Lower lobe of right lung (tissue), 2 donors: ENCODE results near the gene TMEM144. TPM values are rescaled to one million over a fixed set of nuclear protein-coding genes. Genes with fewer than 3 reads are reported as not detected.

Experiments used
- ATAC-seq, 2 donors: fragments of 200-7000 bp; cut with Tn5 transposase; one replicate each; pipeline ENCODE4 v1.9.1; 2020 to 2022; ENCODE audit warnings: mild to moderate bottlenecking in 2 of 2, moderate library complexity in 2 of 2
- DNase-seq: peaks from one replicate; pipeline ENCODE4 v3.0.0-alpha.2; 2020
- H3K27ac ChIP-seq: fragments of 200-600 bp; one replicate; pipeline ENCODE4 v1.8.0; 2022
- H3K27me3 ChIP-seq: fragments of 200-600 bp; one replicate; pipeline ENCODE4 v1.8.0; 2022; ENCODE audit warnings: low read depth
- H3K36me3 ChIP-seq: fragments of 200-600 bp; one replicate; pipeline ENCODE4 v1.8.0; 2022; ENCODE audit warnings: mild to moderate bottlenecking
- H3K4me1 ChIP-seq: fragments of 200-600 bp; one replicate; pipeline ENCODE4 v1.8.0; 2022
- H3K4me3 ChIP-seq: fragments of 200-600 bp; one replicate; pipeline ENCODE4 v1.8.0; 2022; ENCODE audit warnings: mild to moderate bottlenecking
- H3K9me3 ChIP-seq: fragments of 200-600 bp; one replicate; pipeline ENCODE4 v1.8.0; 2022
- intact Hi-C: fragments of 100-400 bp; cut with DNase I; formaldehyde crosslinking; loops from one replicate; pipeline ENCODE4 v1.11.0; 2022
- long read RNA-seq: library from polyadenylated mRNA; unstranded; transcript quantifications from one replicate; pipeline ENCODE4 v2.0.0, GENCODE V29; 2021
- total RNA-seq: library from RNA; stranded (reverse); fragmentation: NEBNext Ultra II Directional; extraction: Animal tissue kit (Norgen Biotek cat#: 25700); gene quantifications from one replicate; pipeline ENCODE4 v1.2.1, GENCODE V29; 2021
- TF ChIP-seq, protein P1 (sequence below): fragments of 200-600 bp; IDR thresholded peaks from one replicate; pipeline ENCODE4 v1.8.0; 2022; ENCODE audit warnings: antibody characterized with exemption, mild to moderate bottlenecking
- donor health status: DM: no; HTN: yes; CAD: no; lungs with severe emphysema.

TMEM144 gene
- total RNA-seq, result 13.1 TPM
- long read RNA-seq, transcript TMEM144-201 (13 exons, 3,442 nt), result major isoform, 9 of 16 reads
- long read RNA-seq, partial matches to known transcripts, result 0 of 16 reads
- long read RNA-seq, other reads (novel, unspliced or antisense), result 6 of 16 reads

DNA sequence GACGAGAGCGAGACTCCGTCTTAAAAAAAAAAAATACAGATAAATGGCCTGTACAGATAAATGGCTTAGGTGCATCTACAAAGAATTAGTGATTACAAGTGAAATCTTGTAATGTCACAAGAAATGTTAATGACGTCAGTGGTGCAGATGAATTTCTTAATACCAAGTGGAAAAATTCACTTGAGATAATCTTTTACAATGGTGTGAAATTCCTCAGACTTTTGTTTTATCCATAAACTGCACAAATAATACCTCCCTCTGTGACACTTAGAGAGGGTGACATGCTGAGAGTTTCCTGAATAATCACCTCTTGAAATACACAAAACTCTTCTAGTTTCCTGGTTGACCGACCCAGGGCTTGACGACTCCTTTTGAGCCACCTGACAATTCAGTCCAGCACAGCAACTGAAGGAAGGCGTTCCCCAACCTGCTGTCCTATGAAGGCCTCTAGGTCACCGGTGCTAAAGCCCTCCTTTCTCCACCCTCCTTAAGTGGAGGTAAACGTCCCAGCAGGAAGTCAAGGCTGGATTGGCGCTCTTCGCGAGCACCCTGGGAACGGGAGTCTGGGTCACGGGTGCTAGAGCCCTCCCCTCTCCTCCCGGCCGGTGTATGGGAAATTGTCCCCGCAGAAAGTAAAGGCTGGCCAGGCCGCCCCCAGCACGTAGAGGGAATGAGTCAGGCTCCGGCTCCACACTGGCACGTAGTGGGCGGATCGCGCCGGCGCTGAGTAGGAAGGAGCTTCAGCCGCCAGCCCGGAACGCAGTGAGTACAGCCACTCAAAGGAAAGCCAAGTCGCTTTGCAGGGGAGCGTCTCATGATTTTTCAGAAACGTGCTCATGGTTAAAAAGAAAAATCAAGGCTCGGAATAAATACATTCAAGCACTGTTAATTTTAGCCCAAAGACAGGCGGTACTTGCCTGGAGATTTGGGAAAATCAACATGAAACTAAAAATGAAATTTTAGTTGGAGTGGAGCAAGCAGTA lies at the start of gene TMEM144:
Gene TMEM144 (plus strand): TSS at position 662 of the 983 bp plus-strand sequence. CDS start 2,182 bp downstream, outside the sequence.
- Histone ChIP-seq H3K4me1 (peaks cover 16% of the 10 kb centered on the region), H3K9me3 (no peaks in the 10 kb centered on the region), H3K27ac (peak within 1 kb of the TSS; percentile 84), H3K36me3 (no peaks in the 10 kb centered on the region), H3K4me3 (peak within 1 kb of the TSS; percentile 49), H3K27me3 (no peaks in the 10 kb centered on the region)
- ATAC-seq, result peak; percentile 98 to 99
- intact Hi-C loops, result no loop called here
- DNase-seq, result peak; percentile 95
- TF ChIP-seq, protein P1, sequence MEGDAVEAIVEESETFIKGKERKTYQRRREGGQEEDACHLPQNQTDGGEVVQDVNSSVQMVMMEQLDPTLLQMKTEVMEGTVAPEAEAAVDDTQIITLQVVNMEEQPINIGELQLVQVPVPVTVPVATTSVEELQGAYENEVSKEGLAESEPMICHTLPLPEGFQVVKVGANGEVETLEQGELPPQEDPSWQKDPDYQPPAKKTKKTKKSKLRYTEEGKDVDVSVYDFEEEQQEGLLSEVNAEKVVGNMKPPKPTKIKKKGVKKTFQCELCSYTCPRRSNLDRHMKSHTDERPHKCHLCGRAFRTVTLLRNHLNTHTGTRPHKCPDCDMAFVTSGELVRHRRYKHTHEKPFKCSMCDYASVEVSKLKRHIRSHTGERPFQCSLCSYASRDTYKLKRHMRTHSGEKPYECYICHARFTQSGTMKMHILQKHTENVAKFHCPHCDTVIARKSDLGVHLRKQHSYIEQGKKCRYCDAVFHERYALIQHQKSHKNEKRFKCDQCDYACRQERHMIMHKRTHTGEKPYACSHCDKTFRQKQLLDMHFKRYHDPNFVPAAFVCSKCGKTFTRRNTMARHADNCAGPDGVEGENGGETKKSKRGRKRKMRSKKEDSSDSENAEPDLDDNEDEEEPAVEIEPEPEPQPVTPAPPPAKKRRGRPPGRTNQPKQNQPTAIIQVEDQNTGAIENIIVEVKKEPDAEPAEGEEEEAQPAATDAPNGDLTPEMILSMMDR, result peak; percentile 22

DNA sequence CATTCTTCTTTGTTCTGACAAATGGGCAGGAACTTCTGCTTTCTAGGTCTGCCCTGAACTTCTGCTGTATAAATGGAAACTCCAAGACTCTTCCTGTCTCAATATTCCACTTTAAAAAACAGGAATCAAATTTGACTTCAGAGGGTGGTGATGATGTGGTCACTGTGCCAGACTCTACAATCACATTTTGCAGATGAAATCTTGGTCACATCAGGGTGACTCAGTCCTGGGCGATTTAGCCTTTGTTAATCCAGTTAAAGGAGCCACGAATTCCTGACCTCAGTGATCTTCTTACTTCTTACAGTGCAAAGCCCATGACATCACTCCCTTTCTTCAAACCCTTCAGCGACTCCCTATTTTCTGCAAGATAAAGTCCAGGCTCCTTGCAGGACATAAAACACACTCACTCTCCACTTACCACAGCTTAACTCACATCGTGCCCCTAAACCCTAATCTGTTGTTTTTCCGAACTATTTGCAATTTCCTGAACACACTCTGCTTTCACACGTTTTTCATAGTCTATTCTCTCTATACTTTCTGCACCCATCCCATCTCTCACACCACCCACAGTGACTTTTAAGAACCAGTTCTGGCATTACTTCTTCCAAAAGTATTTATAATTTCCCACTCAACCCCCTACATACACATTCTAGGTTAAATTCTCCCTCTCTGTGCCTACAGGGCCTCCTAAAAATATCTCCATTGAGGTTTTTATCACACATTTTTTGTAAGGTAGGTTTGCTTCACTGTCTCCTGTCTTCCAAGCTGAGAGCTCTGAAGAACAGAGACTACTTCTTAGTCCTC lies 48.5 kb upstream of the TMEM144 start:
- Histone ChIP-seq H3K27me3 (no peaks in the 10 kb centered on the region), H3K4me3 (no peak overlapping the region), H3K27ac (no peak overlapping the region), H3K4me1 (peaks cover 11% of the 10 kb centered on the region), H3K36me3 (no peaks in the 10 kb centered on the region), H3K9me3 (no peaks in the 10 kb centered on the region)
- peak; percentile 71 to 83 for ATAC-seq
- TF ChIP-seq, protein P1, result no peak
- DNase-seq, result no peak
- intact Hi-C loops, result no loop called here

DNA sequence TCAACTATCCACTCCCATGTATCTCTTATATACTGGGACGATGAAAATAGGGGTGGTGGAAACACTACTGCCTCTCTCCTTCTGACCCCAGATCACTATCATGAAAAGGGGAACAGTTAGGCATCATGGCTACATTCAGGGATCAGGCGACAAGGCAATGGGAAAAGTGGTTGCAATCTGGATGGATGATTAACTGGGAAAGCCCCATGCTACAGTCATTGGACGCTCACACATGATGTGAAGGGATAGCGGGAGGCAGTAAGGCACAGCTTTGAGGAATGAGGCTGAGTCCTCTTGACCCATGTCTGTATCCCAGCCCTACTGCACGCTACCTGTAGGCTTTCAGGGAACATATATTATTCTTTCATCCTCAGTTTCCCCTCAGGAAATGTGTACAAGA lies 47.7 kb upstream of the TMEM144 start:
- intact Hi-C loops, result no loop called here
- DNase-seq (no peak), ATAC-seq (no peak)
- Histone ChIP-seq H3K4me1 (peaks cover 11% of the 10 kb centered on the region), H3K9me3 (no peaks in the 10 kb centered on the region), H3K4me3 (no peak overlapping the region), H3K36me3 (no peaks in the 10 kb centered on the region), H3K27ac (no peak overlapping the region), H3K27me3 (no peaks in the 10 kb centered on the region)
- TF ChIP-seq, protein P1, result no peak

DNA sequence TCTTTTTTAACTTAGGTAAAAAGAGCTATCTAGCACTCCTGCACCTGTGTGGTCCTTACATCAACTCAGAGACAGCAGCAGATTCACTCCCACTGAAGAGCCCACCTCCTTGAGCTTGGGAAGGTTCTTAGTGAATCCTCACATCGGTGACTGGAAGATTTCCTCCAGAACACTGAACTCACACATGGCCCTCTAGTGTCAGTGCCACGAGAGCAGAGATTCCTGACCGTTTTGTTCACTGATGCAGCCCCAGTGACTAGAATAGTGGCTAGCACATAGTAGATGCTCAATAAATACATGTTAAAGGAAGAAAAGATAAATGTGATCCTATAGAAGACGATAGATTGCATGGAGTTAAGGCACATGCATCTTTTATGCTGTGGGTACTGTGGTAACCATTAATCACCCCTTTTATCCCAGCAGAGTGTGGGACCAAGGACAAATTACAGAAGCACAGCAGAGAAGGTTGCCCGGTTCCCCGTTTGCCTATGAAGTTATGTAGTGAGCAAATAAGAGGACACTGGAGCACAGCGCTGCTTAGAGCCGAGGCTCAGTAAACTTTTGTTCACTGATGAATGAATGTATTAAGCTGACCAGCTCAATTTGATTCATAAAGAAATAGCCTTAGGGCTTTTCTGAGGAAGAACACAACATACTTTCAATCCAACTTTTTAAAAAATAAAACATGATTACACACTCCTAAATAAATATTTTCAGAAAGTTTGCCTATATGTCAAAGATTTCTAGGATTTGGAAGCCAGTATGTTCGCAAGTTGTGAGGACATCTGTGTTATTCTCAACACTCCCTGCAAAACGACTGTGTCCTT lies 46.1 kb upstream of the TMEM144 start:
- no peak overlapping the region for H3K27ac ChIP-seq

More for the DNA sequence above, 46.1 kb upstream of the TMEM144 start:
- Histone ChIP-seq H3K27me3 (no peaks in the 10 kb centered on the region), H3K4me3 (no peak overlapping the region), H3K36me3 (no peaks in the 10 kb centered on the region), H3K9me3 (no peaks in the 10 kb centered on the region), H3K4me1 (peaks cover 7% of the 10 kb centered on the region)
- TF ChIP-seq, protein P1, result no peak
- intact Hi-C loops, result no loop called here
- no peak for ATAC-seq
- no peak for DNase-seq
